ENCODE results near the gene SYTL3. TPM values are rescaled to one million over a fixed set of nuclear protein-coding genes. Genes with fewer than 3 reads are reported as not detected.

The SYTL3 gene
- total and polyA plus RNA-seq, 9 of the 15 experiments (the other 6 are each of a cell fraction or from before 2014, with no cell fraction given) = 0.04 to 0.46 (median 0.17) TPM; not detected in 1

DNA sequence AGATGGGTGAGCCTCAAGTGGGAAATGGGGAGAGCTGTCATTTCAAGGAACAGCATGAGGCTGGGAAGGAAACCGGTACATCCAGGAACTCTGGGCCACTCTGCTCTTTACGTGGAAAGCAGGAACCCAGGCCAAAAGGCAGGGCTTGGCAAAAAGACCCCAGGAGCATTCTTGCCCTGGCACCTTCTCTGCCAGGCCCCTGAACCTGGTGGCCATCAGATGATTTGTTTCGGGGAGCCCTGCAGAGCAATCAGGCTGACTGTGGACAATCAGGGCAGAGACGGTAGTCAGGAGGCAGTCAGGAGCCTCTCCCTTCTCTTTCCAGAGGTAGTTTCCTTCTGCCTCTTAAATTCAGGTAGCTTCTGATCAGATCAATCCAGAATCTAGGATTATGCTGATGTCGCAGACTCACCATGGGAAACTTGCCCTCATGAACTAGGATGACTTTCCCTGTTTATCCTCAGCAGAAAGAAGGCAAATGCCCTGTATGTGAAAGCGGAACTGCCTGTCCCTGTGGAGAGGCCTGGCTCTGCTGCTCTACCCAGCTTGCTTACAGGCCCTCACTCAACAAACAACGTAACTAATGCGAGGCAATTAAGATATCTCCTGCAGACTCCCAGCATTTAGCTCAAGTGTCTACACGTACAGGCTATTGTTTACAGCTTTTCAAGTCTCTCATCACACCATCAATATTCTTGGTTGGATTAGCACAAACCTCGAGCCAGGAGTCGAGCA lies 132.7 kb downstream of the SYTL3 start (continued):
- TF ChIP-seq, protein P1, sequence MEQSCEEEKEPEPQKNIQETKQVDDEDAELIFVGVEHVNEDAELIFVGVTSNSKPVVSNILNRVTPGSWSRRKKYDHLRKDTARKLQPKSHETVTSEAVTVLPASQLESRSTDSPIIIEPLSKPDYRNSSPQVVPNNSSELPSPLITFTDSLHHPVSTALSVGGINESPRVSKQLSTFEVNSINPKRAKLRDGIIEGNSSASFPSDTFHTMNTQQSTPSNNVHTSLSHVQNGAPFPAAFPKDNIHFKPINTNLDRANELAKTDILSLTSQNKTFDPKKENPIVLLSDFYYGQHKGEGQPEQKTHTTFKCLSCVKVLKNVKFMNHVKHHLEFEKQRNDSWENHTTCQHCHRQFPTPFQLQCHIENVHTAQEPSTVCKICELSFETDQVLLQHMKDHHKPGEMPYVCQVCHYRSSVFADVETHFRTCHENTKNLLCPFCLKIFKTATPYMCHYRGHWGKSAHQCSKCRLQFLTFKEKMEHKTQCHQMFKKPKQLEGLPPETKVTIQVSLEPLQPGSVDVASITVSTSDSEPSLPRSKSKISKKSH (CRISPR knock-in tag; IDR thresholded peaks at IDR 0.05) = no peak
- TF ChIP-seq FOXK1 (CRISPR knock-in tag; IDR thresholded peaks at IDR 0.05; ENCODE audit: borderline replicate concordance) (no peak), ZNF668 (CRISPR knock-in tag; IDR thresholded peaks at IDR 0.05) (no peak), BMI1 (IDR thresholded peaks at IDR 0.05; ENCODE audit: low read length) (no peak), HMGN3 (IDR thresholded peaks at IDR 0.05; ENCODE audit: borderline replicate concordance, extremely low read depth, insufficient read length, low read depth, low read length) (no peak)
- TF ChIP-seq, protein P2, sequence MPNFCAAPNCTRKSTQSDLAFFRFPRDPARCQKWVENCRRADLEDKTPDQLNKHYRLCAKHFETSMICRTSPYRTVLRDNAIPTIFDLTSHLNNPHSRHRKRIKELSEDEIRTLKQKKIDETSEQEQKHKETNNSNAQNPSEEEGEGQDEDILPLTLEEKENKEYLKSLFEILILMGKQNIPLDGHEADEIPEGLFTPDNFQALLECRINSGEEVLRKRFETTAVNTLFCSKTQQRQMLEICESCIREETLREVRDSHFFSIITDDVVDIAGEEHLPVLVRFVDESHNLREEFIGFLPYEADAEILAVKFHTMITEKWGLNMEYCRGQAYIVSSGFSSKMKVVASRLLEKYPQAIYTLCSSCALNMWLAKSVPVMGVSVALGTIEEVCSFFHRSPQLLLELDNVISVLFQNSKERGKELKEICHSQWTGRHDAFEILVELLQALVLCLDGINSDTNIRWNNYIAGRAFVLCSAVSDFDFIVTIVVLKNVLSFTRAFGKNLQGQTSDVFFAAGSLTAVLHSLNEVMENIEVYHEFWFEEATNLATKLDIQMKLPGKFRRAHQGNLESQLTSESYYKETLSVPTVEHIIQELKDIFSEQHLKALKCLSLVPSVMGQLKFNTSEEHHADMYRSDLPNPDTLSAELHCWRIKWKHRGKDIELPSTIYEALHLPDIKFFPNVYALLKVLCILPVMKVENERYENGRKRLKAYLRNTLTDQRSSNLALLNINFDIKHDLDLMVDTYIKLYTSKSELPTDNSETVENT (CRISPR knock-in tag; IDR thresholded peaks at IDR 0.05) = no peak

DNA sequence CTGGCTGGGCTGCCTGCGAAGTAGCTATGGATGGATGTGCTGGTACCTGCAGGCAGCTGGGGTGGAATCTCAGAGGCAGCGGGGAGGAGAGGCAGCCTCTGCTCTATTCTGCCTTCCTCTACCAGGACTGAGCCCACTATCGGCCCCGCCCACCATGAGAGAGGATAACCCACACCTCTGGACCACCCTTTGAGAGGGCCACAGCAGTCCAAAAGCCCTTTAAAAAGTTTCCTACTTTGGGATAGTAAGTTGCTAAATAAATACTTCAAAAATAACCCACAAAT lies 133.3 kb downstream of the SYTL3 start:
- no peaks in the 10 kb centered on the region for H3K27me3 ChIP-seq (ENCODE audit: control insufficient read depth in 2 of 2, insufficient read depth in 2 of 2, low read length in 2 of 2)
- H2AFZ ChIP-seq (ENCODE audit: low read depth, low read length) = no peak overlapping the region
- H3K27ac ChIP-seq (ENCODE audit: extremely low read depth, low read depth, low read length) = no peak overlapping the region
- in situ Hi-C loops (cut with MboI) = loop anchor here (10.0 kb wide), 1 partner anchor 322 kb away; no protein-coding TSS in a partner anchor
- H3K9me3 ChIP-seq (replicated peaks; ENCODE audit: control insufficient read depth, insufficient read depth, low read depth, low read length) = no peaks in the 10 kb centered on the region
- no peak for DNase-seq (ENCODE audit: extremely low read depth in 1 of 4, low spot score in 3 of 4)
- WGBS (ENCODE audit: insufficient coverage, low coverage, missing lambda C conversion rate) = 93% methylated on average over 3 of the region's 4 CpGs
- H3K4me3 ChIP-seq = no peak overlapping the region
- FAIRE-seq = no peak
- no TSS peak for BruUV-seq (replicated peaks)
- ChIA-PET CTCF (ENCODE audit: low intra/inter-chr PET ratio) (no interaction called here), POLR2A (interaction anchor here (1.1 kb wide), 1 partner anchor 11 kb away, joined by 3 read pairs; no protein-coding TSS in a partner anchor)
- no peak overlapping the region for H3K4me2 ChIP-seq (ENCODE audit: insufficient read depth, low read length)
- H3K79me2 ChIP-seq (ENCODE audit: control insufficient read depth, insufficient read depth, low read length) = no peaks in the 10 kb centered on the region
- ATAC-seq = no peak
- H4K20me1 ChIP-seq (replicated peaks; ENCODE audit: control insufficient read depth, insufficient read depth, low read length) = no peaks in the 10 kb centered on the region
- no peak overlapping the region for H3K9ac ChIP-seq (ENCODE audit: insufficient read depth in 1 of 2, low read depth in 2 of 2, low read length in 2 of 2)
- no peaks in the 10 kb centered on the region for H3K4me1 ChIP-seq (replicated peaks in 1 of 2; ENCODE audit: control insufficient read depth in 2 of 2, insufficient read depth in 2 of 2, low read length in 2 of 2)
- H3K36me3 ChIP-seq (ENCODE audit: control insufficient read depth, insufficient read depth, low read length) = peaks cover 92% of the 10 kb centered on the region
- TF ChIP-seq NR2C1 (IDR thresholded peaks at IDR 0.05) (no peak), NR2C1 (tag; IDR thresholded peaks at IDR 0.05) (no peak), ZNF311 (CRISPR knock-in tag; IDR thresholded peaks at IDR 0.05) (no peak), E2F3 (CRISPR knock-in tag; IDR thresholded peaks at IDR 0.05) (no peak), NFXL1 (CRISPR knock-in tag; IDR thresholded peaks at IDR 0.05) (no peak)
- TF ChIP-seq, protein P3, sequence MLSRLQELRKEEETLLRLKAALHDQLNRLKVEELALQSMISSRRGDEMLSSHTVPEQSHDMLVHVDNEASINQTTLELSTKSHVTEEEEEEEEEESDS (CRISPR knock-in tag; IDR thresholded peaks at IDR 0.05) = no peak
- intact Hi-C loops (cut with micrococcal nuclease) = no loop called here
- no peaks in the 10 kb centered on the region for H3K9me1 ChIP-seq (ENCODE audit: control insufficient read depth, insufficient read depth, low read length)

All from K562 (cell line).